22Rv1 (cell line): ENCODE measurements around the gene PRUNE2.

Experiments used
- ZFX ChIP-seq: fragments of 450-650 bp; IDR thresholded peaks from 2 replicates; pipeline ENCODE4 v1.6.1; 2017; ENCODE audit warnings: antibody characterized with exemption, borderline replicate concordance
- TF ChIP-seq, protein P1 (sequence below): fragments of 450-650 bp; IDR thresholded peaks from 2 replicates; pipeline ENCODE4 v1.5.1; 2017; ENCODE audit warnings: mild to moderate bottlenecking

GRCh38 chr9:76667521-76667957, 238.4 kb downstream of the PRUNE2 start:
- TF ChIP-seq, protein P1, sequence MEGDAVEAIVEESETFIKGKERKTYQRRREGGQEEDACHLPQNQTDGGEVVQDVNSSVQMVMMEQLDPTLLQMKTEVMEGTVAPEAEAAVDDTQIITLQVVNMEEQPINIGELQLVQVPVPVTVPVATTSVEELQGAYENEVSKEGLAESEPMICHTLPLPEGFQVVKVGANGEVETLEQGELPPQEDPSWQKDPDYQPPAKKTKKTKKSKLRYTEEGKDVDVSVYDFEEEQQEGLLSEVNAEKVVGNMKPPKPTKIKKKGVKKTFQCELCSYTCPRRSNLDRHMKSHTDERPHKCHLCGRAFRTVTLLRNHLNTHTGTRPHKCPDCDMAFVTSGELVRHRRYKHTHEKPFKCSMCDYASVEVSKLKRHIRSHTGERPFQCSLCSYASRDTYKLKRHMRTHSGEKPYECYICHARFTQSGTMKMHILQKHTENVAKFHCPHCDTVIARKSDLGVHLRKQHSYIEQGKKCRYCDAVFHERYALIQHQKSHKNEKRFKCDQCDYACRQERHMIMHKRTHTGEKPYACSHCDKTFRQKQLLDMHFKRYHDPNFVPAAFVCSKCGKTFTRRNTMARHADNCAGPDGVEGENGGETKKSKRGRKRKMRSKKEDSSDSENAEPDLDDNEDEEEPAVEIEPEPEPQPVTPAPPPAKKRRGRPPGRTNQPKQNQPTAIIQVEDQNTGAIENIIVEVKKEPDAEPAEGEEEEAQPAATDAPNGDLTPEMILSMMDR = no peak
- no peak for TF ChIP-seq ZFX
